Mucosa of descending colon (tissue), 3 donors: Measurements from ENCODE around the gene NUDT4B. TPM values are rescaled to one million over a fixed set of nuclear protein-coding genes. Genes with fewer than 3 reads are reported as not detected.
"Not testable (repeated sequence)": the region's sequence is repeated elsewhere in the genome, so short reads cannot be mapped to it uniquely, and the experiment has no call there.

Experiments
- ATAC-seq: fragments of 200-7000 bp; cut with Tn5 transposase; one replicate; pipeline ENCODE4 v1.9.1; 2020; ENCODE audit warnings: mild to moderate bottlenecking, moderate library complexity
- DNase-seq, 3 donors: peaks; one replicate each; pipeline ENCODE4 v3.0.0-alpha.2; 2020
- H3K36me3 ChIP-seq: fragments of 200-600 bp; one replicate; pipeline ENCODE4 v1.8.0; 2021; ENCODE audit warnings: low read depth, mild to moderate bottlenecking
- H3K4me1 ChIP-seq: fragments of 200-600 bp; one replicate; pipeline ENCODE4 v1.8.0; 2021; ENCODE audit warnings: low read depth, mild to moderate bottlenecking
- H3K4me3 ChIP-seq: fragments of 200-600 bp; one replicate; pipeline ENCODE4 v1.8.0; 2021; ENCODE audit warnings: mild to moderate bottlenecking
- H3K9me3 ChIP-seq: fragments of 200-600 bp; one replicate; pipeline ENCODE4 v1.8.0; 2021; ENCODE audit warnings: mild to moderate bottlenecking
- intact Hi-C, 2 donors: fragments of 100-400 bp; cut with DNase I in 1 of 2; cut with micrococcal nuclease in 1 of 2; formaldehyde crosslinking; loops; one replicate each; pipeline versions ENCODE4 v1.11.0 to v1.11.1; 2022; cut with DNase I, micrococcal nuclease
- long read RNA-seq, 2 donors: library from polyadenylated mRNA; unstranded; transcript quantifications; one replicate each; pipeline ENCODE4 v2.0.0, GENCODE V29; 2019 to 2021
- total RNA-seq, 3 donors: library from RNA; stranded (reverse); fragmentation: NEBNext Ultra II Directional in 2 of 3; extraction: Animal tissue kit (Norgen Biotek cat#: 25700) in 2 of 3; gene quantifications; one replicate each; pipeline versions ENCODE4 v1.2.1 to v1.2.4, GENCODE V29; 2021 to 2023
- donor health status: DM: no; HTN: no; CAD: no; lungs with moderate emphysema.
- donor health status: DM: no; HTN: no; CAD: no.
- donor health status: DM: no; HTN: yes; CAD: no.

NUDT4B gene
- 1 to 10 TPM in 1 of 3 donors, under 1 TPM in 1, not detected in 1; 0.61 to 1.4 TPM for total RNA-seq
- long read RNA-seq, donor 1, partial matches to known transcripts = 0 of 1 reads
- long read RNA-seq, donor 1, other reads (novel, unspliced or antisense) = 0 of 1 reads
- long read RNA-seq, donor 2, partial matches to known transcripts = 0 of 1 reads
- long read RNA-seq, donor 2, other reads (novel, unspliced or antisense) = 0 of 1 reads

DNA sequence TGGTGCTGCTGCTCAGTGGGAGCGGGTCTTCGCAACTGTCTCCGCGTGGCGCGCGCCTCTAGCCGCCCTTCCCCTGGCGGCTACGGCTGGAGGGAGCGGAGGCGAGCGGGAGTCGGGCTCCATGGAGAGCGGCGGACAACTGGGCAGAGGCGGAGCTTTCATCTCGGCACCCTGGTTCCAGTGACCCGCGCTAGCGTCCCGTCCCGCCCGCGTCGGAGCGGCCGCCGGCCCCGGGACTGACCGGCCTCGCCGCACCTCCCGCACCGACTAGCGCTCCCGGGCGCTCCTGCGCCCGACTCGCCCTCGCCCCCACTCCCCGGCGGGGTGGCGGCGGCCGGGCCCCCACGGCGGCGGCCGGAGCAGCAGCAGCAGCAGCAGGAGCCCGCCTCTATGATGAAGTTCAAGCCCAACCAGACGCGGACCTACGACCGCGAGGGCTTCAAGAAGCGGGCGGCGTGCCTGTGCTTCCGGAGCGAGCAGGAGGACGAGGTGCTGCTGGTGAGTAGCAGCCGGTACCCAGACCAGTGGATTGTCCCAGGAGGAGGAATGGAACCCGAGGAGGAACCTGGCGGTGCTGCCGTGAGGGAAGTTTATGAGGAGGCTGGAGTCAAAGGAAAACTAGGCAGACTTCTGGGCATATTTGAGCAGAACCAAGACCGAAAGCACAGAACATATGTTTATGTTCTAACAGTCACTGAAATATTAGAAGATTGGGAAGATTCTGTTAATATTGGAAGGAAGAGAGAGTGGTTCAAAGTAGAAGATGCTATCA is at the start of gene NUDT4B:
Gene NUDT4B (plus strand): TSS at position 212 of the 772 bp plus-strand sequence. CDS start 179 bp downstream, at position 391.
- H3K4me1 ChIP-seq, H3K9me3 ChIP-seq, intact Hi-C loops, H3K36me3 ChIP-seq, DNase-seq, H3K4me3 ChIP-seq: not testable (repeated sequence)
- ATAC-seq = peak; percentile 58

DNA sequence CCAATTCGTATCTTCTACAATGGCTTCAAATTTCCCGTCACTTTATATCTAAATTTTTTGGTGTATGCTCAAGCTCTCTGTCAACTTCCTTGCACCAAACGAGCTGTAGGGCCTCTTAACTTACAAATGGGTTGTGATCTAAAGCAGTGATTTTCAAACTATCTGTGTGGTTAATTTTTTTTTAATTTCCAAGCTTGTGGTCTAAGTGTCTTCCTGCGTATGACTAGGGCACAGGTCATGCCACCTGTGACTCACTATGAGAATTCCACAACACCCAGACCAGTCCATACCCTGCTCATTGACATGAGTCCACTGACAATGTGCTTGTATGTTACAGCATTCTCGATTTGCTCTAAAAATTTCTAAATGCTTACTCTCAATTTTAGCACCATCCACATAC is 49.2 kb upstream of the NUDT4B start:
- H3K4me3 ChIP-seq, H3K36me3 ChIP-seq, intact Hi-C loops, H3K9me3 ChIP-seq, ATAC-seq, H3K4me1 ChIP-seq, DNase-seq: not testable (repeated sequence)

DNA sequence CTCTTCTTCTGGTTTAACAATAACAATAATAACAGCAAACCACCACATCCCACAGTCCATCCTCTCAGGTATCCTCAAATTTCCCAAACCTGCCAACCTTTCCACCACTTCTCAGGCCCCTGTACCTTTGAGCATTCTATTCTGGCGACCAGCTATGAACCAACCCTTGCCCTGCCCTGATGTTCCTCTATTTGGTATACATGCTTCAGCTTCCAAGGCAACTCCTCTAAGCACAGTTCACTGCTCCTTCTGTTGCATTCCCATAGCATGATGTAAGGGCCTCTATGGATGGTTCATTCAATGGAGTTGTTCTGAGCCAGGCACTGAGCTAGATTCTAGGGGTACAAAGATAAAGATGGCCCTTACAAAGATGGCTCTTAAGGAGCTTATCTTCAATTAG is 46.3 kb upstream of the NUDT4B start:
- ATAC-seq, H3K4me1 ChIP-seq, H3K4me3 ChIP-seq, H3K9me3 ChIP-seq, DNase-seq, H3K36me3 ChIP-seq, intact Hi-C loops: not testable (repeated sequence)

DNA sequence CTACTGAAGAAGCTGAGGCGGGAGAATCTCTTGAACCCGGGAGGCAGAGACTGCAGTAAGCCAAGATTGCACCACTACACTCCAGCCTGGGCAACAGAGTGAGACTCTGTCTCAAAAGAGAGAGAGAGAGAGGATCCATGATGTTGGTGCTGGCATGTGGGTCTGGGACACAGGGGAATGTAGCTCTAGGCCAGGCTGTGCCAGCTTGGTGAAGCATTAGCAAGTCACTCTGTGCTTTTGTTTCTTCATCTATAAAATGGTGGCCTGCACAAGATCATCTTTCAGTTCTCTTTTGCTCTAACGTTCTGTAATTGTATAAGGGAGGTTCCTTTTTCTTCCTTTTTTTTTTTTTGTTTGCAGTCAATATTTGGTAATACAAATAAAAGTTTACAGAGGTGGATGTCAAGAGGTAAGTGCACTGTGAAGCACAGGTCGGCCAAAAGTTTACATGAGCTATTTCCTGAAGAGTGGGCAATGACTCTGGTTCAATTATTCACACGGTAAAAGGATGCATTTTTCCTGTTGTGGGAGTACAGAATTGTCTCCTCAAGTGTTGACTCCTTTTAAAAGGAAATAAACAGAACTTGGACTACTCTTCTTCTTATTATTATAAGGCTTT is 44.5 kb upstream of the NUDT4B start:
- DNase-seq, H3K4me3 ChIP-seq, intact Hi-C loops, H3K9me3 ChIP-seq, H3K4me1 ChIP-seq, H3K36me3 ChIP-seq: not testable (repeated sequence)
- peak; percentile 42 for ATAC-seq

DNA sequence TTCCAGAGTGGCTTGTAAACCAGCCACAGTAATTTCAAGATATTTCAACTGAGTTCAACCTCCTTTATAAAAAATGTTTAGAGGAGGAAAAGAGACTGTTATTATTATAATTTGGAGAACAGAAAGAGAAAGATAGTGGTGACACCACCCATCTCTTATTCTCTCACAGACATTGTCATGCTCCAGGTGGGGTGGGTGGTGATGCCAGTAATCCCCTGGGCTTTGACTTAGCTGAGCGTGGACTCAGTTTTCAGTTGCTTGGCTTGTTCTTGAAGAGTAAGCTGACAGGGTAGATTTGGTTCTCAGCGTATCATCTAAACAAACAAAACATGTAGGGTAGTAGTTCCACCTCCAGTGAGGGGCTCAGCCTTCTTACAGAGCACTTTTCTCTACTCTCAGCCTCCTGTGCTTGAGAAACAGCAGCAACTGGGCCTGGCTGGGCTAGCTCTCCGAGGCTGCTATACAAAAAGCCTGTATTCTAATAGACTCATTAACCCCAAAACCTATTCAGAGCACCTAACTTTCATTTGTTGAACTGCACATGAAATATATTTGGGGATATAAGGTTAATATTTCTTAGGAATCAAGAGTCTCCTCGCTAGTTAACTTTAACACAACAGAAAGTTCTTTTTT is 43.1 kb upstream of the NUDT4B start:
- H3K4me3 ChIP-seq, DNase-seq, intact Hi-C loops, H3K9me3 ChIP-seq, H3K36me3 ChIP-seq, H3K4me1 ChIP-seq: not testable (repeated sequence)
- ATAC-seq = peak; percentile 57

DNA sequence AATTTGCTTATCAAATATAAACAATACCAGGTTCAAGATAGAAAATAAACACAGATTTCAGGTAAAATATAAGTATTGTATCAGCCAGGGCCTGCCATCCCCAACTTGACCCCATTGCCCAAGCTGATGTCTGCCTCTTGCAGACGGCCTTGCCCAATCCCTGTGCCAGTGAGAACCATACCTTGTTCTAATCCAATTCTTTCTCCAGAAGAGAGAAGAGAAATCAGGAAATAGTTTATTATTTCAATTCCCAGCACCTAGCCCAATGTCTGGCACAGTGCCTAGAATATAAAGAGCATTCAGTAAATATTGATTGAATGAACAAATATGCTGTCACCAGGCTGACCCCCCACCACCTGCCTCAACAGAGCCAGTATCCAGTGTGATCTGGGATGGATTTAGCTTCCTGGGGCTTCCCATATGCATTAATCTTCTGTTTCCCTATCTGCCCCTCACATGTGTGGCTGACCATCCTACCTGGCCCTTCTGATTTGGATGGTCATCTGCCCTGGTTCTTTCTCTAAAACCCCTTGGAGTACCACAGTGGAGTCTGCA is 39.7 kb upstream of the NUDT4B start:
- H3K4me3 ChIP-seq, intact Hi-C loops, H3K4me1 ChIP-seq, H3K36me3 ChIP-seq, DNase-seq, H3K9me3 ChIP-seq: not testable (repeated sequence)
- ATAC-seq = peak; percentile 71

DNA sequence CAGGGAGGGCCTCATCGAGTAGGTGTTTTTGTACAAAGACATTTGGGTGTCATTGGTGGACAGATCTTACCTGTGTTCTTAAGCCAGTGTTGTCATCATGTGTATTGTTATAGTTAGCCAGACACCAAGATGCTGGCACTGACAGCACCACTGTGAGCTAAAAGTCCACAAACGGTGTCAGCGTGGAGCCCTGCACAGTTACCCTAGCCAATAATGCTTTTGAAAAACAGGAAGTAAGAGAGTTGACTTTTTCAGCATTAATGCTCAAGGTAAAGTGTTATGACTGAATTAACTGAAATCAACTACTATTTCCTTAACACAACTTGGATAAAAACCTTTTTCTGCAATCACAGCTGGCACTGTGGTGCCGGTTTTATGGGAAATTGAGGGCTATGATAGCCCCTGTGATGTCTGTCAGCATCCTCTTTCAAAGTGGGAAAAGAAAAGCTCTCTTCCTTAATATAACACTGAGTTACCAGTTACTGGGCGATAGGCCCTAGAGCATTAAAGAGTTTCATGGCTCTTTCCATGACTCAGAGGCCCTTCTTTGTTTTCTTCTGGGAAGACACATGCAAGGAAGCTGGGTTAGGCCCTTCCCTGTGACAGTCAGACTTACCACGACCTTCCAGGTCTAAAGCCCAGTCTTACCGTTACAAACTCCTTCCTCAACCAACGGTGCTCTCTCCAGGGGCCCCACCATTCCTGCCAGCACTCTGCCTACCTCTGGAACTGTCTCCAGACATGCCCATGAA is 37.6 kb upstream of the NUDT4B start:
- not testable (repeated sequence) for H3K36me3 ChIP-seq

DNA sequence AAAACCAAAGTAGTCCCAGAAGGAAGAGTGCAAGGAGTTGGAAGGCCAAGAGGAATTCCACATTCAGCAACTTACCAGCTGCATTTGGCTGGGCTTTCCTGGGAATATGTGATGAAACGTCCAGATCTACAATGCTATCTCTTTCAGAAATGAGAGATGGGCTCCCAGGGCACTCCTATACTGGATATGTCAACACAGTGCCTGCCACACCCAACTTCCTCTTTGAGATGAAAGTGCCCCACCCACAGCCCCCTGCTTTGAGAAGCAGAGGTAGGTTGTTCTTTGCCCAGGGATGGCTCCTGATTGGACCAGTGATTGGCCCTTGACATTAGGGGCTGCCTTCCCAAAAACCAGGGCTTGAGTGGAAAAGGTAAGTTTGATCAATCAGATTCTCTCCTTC is 36.2 kb upstream of the NUDT4B start:
- DNase-seq, H3K4me3 ChIP-seq, intact Hi-C loops, H3K36me3 ChIP-seq, H3K4me1 ChIP-seq, H3K9me3 ChIP-seq: not testable (repeated sequence)
- ATAC-seq = peak; percentile 79

More for the DNA sequence above, 37.6 kb upstream of the NUDT4B start:
- H3K4me3 ChIP-seq, H3K9me3 ChIP-seq, intact Hi-C loops, H3K4me1 ChIP-seq, DNase-seq: not testable (repeated sequence)
- ATAC-seq = peak; percentile 35

DNA sequence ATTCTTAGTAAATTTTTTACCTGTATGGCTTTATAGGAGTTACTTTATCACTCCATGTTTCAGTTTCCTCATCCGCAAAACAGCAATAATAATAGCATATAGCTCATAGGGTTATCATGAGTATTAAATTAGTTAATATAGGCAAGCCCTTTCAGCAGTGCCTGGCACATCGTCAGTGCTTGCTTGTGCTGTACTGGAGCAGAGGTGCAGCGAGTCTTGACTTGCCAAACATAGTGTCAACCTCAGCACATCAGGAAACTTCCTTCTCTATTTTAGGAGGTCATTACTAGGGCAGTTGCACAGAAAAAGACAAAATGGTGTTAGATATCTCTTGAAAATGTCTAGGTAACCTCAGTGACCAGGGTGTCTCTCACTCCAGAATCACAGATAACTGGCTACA is 33.1 kb upstream of the NUDT4B start:
- intact Hi-C loops, H3K36me3 ChIP-seq, H3K9me3 ChIP-seq, H3K4me3 ChIP-seq, H3K4me1 ChIP-seq, DNase-seq: not testable (repeated sequence)
- peak; percentile 24 for ATAC-seq

DNA sequence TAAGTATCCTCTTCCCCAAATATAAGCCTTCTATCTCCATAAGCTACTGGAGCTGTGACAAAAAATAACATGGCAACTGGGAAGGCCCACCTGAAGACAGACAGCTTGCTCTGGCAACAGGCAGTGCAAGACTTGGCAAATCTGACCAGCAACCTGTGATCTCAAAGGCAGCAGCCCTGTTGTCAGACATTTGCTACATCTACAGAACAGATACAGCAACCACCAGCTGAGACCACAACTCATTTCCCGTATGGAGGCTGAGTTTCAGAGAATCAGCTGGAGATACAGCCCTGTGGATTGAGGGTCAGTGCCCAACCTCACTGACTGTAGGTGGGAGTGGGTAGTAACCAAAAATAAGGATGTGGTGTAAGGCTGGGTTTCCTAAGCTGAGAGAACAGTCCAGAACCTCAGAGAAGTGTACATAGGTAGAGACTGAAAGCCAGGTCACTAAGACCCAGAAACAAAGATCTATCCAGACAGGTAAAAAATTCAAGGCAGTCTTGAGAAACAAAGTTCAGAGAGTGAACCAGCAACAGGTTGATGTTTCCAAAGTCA is 31.5 kb upstream of the NUDT4B start:
- H3K36me3 ChIP-seq, ATAC-seq, H3K4me3 ChIP-seq, H3K9me3 ChIP-seq, intact Hi-C loops, DNase-seq, H3K4me1 ChIP-seq: not testable (repeated sequence)

DNA sequence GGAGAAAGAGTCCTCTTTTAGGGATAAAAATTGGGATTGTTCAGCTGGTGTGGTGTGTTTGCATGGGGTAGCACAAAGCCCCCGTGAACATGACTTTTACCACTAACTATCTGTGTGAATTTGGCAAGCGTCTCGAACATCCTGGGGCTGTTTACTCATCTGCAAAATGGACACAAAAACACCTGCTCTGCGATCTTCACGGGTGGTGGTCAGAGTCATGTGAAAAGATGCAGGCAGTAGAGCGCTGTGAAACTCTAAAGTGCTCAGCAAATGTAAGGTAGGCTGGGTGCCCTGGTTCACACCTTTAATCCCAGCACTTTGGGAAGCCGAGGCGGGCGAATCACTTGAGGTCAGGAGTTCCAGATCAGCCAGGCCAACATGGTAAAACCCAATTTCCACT is 27.7 kb upstream of the NUDT4B start:
- intact Hi-C loops, H3K9me3 ChIP-seq, H3K36me3 ChIP-seq, H3K4me1 ChIP-seq, H3K4me3 ChIP-seq, DNase-seq, ATAC-seq: not testable (repeated sequence)

DNA sequence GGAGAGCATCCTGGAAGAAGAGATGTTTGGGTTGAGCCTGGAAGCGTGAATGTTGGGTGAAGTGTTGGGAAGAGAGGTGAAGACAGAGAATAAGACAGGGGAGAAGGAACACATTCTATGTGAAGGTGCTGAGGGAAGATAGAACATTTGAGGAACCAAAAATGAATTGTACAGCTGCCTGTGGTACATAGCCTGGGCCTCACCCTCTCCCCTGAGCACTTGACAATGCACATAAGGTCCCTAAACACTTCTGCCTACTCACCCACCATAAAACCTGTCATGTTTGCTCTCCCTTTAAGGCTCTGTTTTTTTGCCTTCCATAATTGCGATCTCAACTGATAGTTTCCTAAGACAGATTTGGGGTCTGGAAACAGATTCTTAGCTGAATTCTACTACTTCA is 25.8 kb upstream of the NUDT4B start:
- H3K36me3 ChIP-seq, DNase-seq, intact Hi-C loops, H3K4me3 ChIP-seq, H3K4me1 ChIP-seq, H3K9me3 ChIP-seq: not testable (repeated sequence)
- peak; percentile 64 for ATAC-seq

DNA sequence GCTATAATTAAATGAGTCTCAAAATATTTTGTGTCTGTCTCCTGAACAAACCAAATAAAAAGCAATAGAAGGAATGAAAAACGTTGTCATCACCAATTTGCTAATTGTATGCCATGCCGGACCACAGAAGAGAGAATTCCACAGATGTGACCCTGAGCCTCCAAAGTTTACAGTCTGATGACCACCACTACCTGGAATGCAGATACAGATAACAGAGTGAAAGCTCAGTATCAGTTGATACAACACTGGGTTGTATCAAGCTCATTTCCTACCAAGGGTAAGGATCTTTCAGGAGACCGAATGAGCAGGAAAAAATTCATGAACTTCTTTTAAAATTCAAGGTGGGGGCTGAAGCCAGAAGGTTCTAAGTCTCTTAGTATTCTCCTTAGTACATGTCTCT is 25.1 kb upstream of the NUDT4B start:
- H3K9me3 ChIP-seq, intact Hi-C loops, H3K36me3 ChIP-seq, H3K4me3 ChIP-seq, H3K4me1 ChIP-seq, DNase-seq, ATAC-seq: not testable (repeated sequence)
